ENCODE results near the gene GPATCH3. TPM values are rescaled to one million over a fixed set of nuclear protein-coding genes. Genes with fewer than 3 reads are reported as not detected.
A peak's percentile ranks its signal among the peaks of the same experiment; 100 is the strongest.

GPATCH3 gene
- total and polyA plus RNA-seq, 2 of the 4 experiments (the other 2 are of a cell fraction): 5.2 to 8.0 TPM

DNA sequence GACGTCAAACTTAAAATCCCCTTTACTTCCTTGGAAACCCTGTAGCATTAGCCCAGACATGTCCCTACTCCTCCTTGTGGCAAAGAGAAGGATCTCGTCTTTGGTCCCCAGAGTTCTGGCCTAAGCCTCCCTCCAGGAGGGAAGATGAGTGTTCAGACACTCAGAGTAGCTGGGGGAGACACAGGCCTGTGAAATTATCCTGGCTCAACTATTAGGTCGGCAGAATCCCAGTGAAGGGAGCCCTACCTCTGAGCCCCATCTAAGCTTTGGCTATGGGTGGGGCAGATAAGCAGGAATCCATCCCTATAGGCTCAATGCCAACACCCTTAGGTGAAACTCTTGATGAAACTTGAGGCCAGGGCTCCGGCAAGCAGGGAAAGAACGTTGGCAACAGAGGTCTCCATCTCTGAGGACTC is 39.0 kb downstream of the GPATCH3 start:
- H4K8ac ChIP-seq (ENCODE audit: low read depth in 2 of 2, low read length in 2 of 2): peak overlapping the region in 1 of 2 experiments; percentile 62; a peak in 3 of 4 replicates
- no peak overlapping the region for H4K91ac ChIP-seq (ENCODE audit: insufficient read depth, low read depth, low read length)
- no peak overlapping the region for H2AK9ac ChIP-seq (replicated peaks; ENCODE audit: low read depth, low read length, poor library complexity)
- CTCF ChIA-PET: no interaction called here
- H3K4me2 ChIP-seq (ENCODE audit: low read depth, low read length): no peak overlapping the region
- POLR2A ChIA-PET (ENCODE audit: unreplicated experiment): no interaction called here
- H3K79me1 ChIP-seq (ENCODE audit: low read depth in 1 of 2, low read length in 2 of 2): 0 out of 4 replicates have a peak, but pooled peaks cover 0 to 3% of the 10 kb centered on the region in 2 experiments
- no peak overlapping the region for H3K9ac ChIP-seq (ENCODE audit: low read depth, low read length)
- ATAC-seq (ENCODE audit: low read depth): no peak
- no peaks in the 10 kb centered on the region for H3K27me3 ChIP-seq (ENCODE audit: control insufficient read depth, insufficient read depth, low read length)
- H3K36me3 ChIP-seq (ENCODE audit: control insufficient read depth, insufficient read depth, low read length): peaks cover 1% of the 10 kb centered on the region; the same call in 1 of the 2 replicates
- H2BK5ac ChIP-seq (ENCODE audit: low read depth, low read length, poor library complexity, severe bottlenecking): no peak overlapping the region
- H2BK15ac ChIP-seq (ENCODE audit: low read depth, low read length): no peak overlapping the region
- peak; percentile 46 for DNase-seq
- dilution Hi-C loops (cut with HindIII; ENCODE audit: low sequenced_read_pairs, unreplicated experiment) (no loop called here), intact Hi-C loops (cut with micrococcal nuclease) (loop anchor here (10.0 kb wide), 1 partner anchor 166 kb away; the partner anchor contains the start of gene ARID1A), in situ Hi-C loops (cut with MboI; ENCODE audit: low sequenced_read_pairs) (no loop called here)
- peak overlapping the region; percentile 5; the same call in 1 of the 2 replicates for H2BK20ac ChIP-seq (ENCODE audit: low read depth, low read length)
- no peak overlapping the region for H3K23ac ChIP-seq (ENCODE audit: low read depth, low read length)
- peak overlapping the region; percentile 24 for H4K5ac ChIP-seq (ENCODE audit: low read depth, low read length)
- H3K9me3 ChIP-seq (ENCODE audit: control insufficient read depth, insufficient read depth, low read length): no peaks in the 10 kb centered on the region
- H3K4me3 ChIP-seq (ENCODE audit: insufficient read depth, low read depth, low read length): no peak overlapping the region
- H2AFZ ChIP-seq (replicated peaks; ENCODE audit: low read length, poor library complexity): no peak overlapping the region
- peak overlapping the region; percentile 1; the same call in 1 of the 2 replicates for H3K4ac ChIP-seq (ENCODE audit: low read depth, low read length)
- H3K4me1 ChIP-seq (ENCODE audit: control insufficient read depth, insufficient read depth, low read length): peaks cover 4% of the 10 kb centered on the region
- no peak overlapping the region; the same call in 1 of the 2 replicates for H3K14ac ChIP-seq (replicated peaks; ENCODE audit: low read depth, low read length)
- TF ChIP-seq, protein P1, sequence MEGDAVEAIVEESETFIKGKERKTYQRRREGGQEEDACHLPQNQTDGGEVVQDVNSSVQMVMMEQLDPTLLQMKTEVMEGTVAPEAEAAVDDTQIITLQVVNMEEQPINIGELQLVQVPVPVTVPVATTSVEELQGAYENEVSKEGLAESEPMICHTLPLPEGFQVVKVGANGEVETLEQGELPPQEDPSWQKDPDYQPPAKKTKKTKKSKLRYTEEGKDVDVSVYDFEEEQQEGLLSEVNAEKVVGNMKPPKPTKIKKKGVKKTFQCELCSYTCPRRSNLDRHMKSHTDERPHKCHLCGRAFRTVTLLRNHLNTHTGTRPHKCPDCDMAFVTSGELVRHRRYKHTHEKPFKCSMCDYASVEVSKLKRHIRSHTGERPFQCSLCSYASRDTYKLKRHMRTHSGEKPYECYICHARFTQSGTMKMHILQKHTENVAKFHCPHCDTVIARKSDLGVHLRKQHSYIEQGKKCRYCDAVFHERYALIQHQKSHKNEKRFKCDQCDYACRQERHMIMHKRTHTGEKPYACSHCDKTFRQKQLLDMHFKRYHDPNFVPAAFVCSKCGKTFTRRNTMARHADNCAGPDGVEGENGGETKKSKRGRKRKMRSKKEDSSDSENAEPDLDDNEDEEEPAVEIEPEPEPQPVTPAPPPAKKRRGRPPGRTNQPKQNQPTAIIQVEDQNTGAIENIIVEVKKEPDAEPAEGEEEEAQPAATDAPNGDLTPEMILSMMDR (conservative IDR thresholded peaks at IDR 0.05; ENCODE audit: low read depth, low read length): peak; percentile 43
- no peak for TF ChIP-seq RFX5 (IDR thresholded peaks at IDR 0.05; ENCODE audit: low read depth, low read length)
- peak; percentile 25; the same call in 1 of the 2 replicates for TF ChIP-seq SMC3 (IDR thresholded peaks at IDR 0.05; ENCODE audit: low read depth, low read length)
- TF ChIP-seq, protein P2, sequence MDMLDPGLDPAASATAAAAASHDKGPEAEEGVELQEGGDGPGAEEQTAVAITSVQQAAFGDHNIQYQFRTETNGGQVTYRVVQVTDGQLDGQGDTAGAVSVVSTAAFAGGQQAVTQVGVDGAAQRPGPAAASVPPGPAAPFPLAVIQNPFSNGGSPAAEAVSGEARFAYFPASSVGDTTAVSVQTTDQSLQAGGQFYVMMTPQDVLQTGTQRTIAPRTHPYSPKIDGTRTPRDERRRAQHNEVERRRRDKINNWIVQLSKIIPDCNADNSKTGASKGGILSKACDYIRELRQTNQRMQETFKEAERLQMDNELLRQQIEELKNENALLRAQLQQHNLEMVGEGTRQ (IDR thresholded peaks at IDR 0.05; ENCODE audit: low read depth, low read length): no peak
- no peak overlapping the region for H3K18ac ChIP-seq (ENCODE audit: low read depth, low read length)
- H2BK120ac ChIP-seq (ENCODE audit: low read depth, low read length): 0 out of 2 replicates have a peak overlapping the region, but pooled peaks have one; percentile 76
- H2AK5ac ChIP-seq (ENCODE audit: low read depth, low read length): no peak overlapping the region
- peaks cover 12% of the 10 kb centered on the region for H3K9me1 ChIP-seq (ENCODE audit: insufficient read depth, low read length)
- no peak overlapping the region for H3K27ac ChIP-seq (ENCODE audit: insufficient read depth, low read length)
- no peaks in the 10 kb centered on the region; the same call in 1 of the 2 replicates for H4K20me1 ChIP-seq (ENCODE audit: insufficient read depth, low read length)
- 50% methylated on average over 1 of the region's 5 CpGs; no CpG with 5 or more reads in 1 of the 2 experiments for WGBS, 2 experiments (ENCODE audit: extremely low coverage in 2 of 2, insufficient read length in 1 of 2)
- no TSS peak for BruUV-seq (replicated peaks)
- no peak overlapping the region for H3K56ac ChIP-seq (ENCODE audit: extremely low read depth, insufficient read depth, low read length)

All from IMR-90 (cell line).